T-helper 9 cell (primary cell): ENCODE data around the gene NDUFAF8.
"Not testable (repeated sequence)": the region's sequence is repeated elsewhere in the genome, so short reads cannot be mapped to it uniquely, and the experiment has no call there.

Experiments used
- DNase-seq: peaks from one replicate; pipeline ENCODE4 v3.0.0-alpha.2; 2020

Gene NDUFAF8

DNA sequence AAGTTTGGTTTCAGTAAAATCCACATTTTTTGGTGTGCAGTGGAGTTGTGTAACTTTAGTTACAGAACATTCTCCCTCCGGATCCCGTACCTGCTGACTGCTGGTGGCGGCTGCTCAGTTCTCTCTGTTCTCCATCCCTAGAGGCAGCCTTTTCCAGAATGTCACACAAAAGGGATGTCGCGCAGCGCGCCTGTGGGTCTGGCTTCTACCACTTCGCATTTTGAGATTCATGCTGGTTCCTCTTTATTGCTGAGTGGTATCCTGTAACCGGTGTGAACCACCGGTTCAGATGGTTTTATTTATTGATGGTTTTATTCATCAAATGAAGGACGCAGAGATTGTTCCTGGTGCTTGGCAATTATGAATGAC is 15.4 kb upstream of the NDUFAF8 start:
- no peak for DNase-seq

DNA sequence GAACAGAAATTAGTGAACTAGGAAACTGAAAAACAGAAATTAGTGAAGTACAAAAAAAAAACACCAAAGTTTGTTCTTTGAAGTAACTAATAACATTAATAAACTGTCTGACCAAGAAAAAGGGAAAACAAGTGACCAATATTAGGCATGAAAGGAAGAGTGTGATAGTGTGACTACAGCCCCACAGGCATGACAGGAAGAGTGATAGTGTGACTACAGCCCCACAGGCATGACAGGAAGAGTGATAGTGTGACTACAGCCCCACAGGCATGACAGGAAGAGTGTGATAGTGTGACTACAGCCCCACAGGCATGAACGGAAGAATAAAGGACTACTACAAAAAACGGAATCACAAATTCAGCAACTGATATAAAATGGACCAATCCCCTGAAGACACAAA is 11.5 kb upstream of the NDUFAF8 start:
- DNase-seq, result not testable (repeated sequence)

DNA sequence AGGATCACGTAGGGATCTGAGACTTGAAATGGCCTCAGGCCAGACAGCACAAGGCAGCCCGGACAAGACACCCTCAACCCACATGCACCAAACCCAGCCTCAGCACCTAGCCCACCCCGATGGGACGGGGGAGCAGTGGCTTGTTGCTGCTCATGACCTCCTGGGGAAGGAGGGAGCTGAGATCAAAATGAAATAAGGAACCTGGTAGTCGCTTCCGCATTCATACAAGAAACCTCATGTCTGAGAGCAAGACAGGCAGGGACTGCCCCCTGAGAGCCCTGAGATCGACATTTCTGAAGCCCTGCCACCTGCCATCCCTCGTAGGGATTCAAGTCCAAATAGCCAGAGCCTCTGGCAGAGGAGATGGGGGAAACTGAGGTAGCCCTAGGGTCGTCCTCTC is 10.7 kb upstream of the NDUFAF8 start:
- DNase-seq, result no peak

DNA sequence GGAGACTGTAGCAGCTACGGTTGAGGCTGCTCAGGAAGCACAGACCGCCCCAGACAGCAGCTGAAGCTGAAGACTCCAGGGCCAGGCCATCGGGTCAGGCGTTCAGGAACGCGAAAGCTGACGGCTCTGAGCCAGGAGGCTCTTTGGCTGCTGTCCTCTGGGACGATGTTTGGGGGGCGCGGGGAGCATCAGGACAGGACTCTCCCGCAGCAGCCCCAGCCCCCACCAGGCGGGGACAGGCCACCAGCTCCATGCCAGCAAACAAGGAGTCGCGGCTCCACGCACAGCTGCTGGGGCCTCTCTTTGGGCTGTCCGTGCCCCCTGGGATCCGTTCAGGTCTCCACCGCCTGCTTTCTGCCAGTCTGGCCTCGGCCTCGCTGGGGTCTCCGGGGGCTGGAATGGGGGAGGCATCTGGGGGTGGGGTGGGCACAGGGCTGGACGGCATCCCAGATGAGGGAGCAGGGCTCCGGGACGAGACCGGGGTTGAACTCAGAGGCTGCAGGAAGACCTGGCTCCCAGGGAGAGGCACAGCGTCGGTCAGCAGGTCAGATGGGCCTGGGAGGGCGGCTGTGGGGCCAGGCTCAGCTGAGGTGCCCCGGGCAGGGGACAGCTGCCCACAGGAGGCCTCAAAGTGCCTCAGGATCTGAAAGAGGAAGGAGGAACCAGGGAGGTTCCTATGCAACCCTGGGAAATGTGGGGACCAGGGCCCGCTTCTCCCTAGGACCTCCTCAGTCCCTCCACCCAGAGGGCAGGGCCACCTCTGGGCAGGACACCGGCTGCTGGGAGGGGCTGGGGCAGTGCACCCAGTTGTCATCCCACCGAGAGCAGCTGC is 10.1 kb upstream of the NDUFAF8 start:
- no peak for DNase-seq

DNA sequence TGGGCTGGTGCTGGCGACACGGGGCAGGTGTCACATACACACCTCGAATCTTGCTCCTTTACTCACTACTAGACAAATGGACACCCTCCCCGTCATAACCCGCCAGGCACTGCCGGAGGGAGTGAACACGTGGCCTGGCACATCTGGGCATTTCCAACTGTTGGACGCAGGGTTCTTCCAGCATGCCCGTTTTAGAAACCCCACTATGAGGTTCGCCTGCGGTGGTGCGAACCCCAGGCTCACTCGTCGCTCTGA is 9.5 kb upstream of the NDUFAF8 start:
- DNase-seq, result no peak

DNA sequence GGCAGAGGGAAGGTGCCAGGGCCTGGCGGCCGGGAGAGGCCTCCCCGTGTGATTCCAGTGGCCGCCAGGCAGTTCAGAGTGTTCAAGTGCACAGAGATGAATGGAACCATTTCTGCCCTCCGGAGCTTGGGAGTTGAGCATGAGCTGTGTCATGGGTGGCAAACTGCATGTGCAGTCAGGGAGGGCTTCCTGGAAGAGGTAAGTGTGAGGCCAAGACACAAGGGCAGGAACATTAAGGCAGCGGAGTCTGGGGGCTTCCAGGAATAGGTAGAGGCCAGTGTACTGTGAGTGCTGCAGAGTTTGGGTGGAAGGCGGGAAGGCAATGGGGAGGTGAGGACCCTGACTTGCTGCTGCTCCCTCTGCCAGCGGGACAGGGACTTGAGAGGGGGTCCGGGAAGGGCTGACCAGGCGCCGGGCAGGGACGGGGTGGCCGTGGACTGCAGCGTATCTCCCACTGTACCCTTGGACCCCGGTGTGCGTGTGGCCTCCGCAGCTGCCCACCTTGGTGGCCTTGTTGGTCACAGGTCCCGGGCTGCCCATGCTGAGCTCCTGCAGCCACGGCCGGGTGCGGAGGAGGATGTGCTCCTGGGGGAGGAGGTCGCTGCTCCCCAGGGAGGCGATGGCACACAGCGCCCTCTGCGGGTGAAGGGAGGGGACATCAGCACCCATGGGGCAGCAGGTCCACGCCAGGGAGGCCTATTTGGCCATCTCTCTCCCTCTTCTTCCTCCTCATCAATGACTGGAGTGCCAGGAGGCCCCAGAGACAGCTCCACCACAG is 8.9 kb upstream of the NDUFAF8 start:
- no peak for DNase-seq

DNA sequence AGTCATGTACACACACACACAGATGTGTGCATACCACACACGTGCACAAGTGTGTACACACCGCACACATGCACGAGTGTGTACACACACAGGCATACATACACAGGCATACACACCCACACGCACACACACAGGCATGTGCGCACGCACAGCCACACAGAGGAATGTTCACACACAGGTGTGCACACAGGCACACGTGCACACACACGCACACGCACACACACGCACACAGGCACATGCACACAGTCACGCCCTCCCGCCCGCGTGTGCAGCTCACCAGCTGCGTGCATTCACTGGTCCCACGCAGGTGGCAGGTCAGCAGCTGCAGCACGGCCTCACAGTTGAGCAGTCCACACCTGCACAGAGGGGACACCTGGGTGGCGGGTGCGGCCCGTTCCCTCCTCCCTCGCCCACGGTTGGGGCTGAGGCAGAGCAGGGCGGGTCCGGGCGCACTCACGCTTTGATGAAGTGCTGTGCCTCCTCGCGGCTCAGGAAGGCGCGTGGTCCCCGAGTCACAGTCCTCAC is 7.9 kb upstream of the NDUFAF8 start:
- DNase-seq, result no peak

DNA sequence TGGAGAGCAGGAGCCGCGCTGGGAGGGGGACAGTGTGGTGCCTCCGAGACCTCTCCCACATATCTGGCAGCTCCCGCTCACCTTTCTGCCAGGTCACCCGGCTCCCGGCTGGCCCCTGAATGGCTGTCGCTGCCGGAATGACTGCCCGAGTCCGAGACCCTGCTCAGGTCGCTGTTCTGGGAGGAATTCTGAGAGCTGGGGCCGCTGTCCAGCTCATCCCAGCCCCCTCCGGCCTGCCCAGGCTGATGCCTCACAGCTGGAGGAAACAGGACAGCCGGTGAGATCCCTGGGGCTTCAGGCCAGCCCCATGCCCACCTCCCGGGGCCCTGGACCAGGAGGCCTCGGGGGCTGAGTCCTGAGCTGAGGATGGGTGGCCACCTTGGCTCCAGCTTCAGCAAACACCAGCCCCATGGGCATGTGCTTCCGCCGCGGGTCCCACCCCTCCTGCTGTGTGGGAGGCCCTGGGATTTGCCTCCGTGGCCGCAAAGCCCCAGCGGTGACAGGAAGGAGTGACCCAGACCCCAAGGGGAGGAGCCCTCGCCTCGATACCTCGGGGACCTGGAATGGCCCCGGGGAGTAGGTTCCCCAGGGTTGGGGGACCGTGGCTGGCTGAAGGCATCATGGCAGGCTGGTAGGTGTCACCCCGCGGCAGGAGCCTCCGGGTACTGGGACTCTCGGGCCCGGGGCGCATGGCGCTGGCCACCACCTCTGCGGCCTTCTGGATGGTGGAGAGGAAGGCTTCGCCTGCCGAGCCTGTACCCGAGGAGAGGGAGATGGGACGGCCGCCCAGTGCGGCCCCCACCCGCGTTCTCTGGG is 7.1 kb upstream of the NDUFAF8 start:
- DNase-seq, result no peak

DNA sequence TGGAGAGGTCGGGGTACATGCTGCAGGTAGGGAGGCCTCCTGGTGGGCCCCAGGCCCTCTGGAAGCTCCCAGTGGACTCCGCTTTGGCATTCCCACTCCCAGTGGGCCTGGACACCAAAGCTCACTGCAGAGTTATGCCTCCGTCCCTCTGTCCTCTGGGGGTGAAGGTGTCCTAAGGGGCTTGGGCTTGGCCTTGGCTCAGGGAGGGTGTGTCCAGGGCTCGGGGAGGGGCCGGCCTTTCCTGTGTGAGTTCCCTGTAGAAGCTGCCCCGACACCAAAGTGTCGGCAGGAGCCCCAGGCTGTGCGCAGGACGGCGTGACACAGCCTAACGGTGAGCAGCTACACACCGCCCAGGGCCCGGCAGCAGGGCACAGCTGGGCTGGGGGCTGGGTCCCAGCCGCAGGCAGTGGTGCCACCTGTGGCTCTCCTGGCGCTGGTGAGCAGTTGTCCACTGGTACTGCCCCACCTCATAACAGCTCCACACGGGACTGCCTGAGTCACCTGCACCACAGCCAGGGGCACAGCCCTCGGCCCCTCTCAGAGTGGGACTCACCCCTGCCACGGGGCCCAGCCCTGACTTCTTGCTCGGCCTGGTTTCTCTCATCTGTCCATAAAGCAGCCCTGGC is 6.4 kb upstream of the NDUFAF8 start:
- no peak for DNase-seq

DNA sequence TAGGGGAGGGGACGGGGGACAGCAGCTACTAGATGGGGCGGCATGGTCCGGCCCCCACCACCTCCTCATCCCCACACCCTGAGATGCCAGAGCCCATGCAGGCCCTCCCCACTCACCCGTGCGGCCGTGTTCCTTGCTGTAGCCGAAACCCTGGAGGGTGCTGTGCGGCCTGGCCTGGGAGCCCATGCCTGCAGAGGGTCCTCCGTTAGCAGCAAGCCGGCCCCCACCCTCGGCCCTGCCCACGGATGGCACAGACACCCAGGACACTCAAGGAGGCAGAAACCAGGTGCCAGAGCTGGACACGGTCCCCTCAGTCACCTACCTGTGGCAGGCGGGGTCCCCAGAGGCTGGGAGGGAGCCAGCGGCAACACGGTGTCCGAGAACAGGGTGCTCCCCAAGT is 5.8 kb upstream of the NDUFAF8 start:
- no peak for DNase-seq

DNA sequence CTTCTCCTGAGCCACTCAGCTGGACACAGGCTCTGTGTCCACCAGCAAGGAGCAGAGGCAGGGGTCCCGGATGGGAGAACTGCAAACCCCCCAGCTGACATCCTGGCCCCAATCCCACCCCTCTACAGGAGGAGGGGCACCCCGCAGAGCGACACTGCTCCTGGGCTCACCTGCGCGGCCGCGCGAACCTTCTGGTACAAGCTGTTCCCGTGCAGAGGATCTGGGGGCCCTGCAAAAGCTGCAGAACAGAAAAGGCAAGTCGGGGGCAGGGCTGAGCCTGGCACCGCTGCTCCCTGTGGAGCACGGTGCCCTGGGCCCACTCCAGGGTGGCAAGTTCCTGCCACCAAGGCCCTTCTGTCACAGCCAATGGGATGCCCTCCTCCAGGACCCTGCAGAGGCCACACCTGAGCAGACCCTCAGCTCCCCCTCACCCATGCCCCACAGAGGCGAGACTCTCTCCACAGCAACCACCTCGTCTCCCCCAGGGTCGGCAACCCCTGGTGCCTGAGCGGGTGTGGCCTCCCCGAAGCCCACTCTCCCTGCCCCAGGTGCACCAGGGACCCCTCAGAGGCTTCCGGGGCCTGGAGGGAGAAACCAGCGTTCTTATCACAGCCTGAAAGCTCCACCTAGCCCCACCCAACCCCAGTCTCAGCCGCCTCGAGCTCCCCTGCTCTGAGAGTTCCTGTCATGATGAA is 5.2 kb upstream of the NDUFAF8 start:
- no peak for DNase-seq

DNA sequence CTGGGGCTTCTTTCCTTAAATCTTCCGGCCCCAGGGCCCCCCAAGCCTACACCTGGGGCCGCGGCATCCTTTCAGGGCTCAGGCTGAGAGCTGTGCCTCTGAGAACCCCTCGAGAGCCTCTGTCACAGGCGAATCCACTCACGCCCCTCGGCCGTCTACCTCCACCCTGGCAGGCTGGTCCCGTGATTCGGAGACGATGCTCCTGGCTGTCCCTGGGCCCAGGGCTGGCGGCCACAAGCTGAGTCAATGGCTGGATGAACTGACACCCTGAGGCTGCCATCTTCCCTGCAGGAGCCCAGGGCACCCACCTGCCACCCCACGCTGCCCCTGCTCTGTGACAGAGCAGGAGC is 4.6 kb upstream of the NDUFAF8 start:
- DNase-seq, result no peak

DNA sequence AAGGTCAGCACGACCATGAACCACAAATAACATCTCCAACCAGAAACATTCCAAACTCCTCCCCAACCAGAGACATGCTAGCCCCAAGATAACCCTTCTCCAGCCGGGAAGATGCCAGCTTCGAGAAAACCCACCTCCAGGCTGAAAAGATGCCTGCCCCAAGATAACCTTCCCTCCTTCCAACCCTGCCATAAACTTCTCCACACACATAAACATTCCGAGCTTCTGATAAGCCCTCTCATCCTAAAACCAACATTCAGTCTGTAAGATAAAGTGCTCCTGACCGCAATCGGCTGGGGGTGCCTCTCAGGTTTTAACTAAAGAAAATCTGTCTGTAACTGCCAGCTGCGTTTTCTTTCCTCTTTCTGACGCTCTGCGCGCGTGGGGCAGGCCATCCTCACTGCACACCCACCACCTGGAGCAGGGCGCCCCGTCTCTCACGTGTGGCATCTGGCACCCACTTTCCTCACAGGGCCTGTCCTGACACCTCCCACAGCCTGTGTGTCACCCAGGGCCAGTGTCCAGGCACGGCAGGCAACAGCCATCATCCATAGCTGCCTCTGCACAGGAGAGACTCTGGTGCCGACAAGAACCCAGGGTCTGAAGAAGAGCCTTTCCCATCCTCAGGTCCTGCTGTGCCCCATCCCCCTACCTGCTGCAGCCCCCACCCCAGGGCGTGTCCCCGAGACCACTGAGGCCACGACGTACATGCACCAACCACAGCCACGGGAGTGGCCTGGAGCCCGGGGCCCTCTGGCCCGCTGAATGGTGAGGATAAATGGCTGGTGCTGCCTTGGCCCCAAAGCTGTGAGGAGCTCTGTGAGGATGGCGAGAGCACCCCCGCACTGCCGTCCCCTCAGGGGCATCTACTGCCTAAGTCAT is 3.9 kb upstream of the NDUFAF8 start:
- DNase-seq, result no peak

DNA sequence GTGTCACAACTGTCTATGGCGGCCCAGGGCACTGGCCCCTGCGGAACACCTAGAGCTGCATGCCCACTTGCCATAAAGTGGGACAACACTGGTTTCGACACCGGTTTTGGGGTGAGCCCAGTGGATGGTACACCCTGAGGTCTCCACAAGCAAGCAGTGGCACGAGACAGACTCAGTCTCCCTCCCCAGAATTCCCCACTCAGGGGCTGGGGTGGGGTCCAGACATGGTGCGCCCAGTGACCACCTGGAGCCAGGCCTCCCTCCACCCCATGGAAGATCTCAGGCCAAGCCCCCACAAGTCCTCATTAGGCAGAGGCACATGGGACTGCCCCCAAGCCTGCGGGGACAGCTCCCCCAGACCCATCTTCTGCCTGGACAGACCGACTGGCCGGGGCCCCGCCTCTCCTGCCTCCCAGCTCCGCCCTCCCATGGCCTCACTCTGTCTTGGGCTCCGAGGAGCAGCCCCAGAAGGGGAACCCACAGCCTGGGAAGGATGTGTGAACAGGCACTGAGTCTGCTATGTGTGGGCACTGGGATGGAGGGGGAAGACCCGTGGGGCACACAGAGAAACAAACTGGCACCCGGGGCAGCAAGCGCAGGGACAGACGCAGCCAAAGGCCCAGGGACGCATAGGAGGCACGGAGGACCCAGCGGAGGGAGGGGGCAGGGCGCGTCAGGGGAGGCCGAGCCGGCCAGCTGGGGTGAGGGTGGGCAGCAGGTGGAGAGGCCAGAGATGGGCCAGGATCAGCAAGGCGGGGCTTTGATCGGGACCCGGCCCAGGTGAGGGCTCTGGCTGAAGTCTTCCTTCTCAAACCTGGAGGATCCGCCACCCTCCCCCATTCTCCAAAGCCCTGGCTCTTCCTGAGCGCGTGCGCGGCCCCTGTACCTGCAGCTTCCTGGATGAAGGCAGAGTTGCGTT is 3.0 kb upstream of the NDUFAF8 start:
- DNase-seq, result no peak

DNA sequence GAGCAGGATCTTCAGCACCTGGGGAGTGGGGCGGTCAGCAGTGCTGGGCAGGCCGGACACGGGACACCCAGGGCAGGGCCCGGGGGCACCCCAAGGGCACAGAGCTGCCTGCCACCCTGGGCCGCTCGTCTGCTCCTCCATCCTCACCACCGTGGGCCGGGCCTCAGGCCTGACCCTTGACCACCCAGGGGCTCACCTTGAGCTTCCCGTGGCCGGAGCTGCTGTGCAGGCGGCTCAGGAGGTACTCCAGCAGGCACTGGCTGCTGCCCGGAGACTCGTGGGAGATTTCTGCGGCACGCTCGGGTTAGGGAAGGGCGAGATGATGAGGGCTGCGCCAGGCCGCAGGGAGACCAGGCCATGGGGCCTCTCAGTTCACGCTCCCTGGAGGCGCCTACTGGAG is 2.3 kb upstream of the NDUFAF8 start:
- DNase-seq, result no peak

DNA sequence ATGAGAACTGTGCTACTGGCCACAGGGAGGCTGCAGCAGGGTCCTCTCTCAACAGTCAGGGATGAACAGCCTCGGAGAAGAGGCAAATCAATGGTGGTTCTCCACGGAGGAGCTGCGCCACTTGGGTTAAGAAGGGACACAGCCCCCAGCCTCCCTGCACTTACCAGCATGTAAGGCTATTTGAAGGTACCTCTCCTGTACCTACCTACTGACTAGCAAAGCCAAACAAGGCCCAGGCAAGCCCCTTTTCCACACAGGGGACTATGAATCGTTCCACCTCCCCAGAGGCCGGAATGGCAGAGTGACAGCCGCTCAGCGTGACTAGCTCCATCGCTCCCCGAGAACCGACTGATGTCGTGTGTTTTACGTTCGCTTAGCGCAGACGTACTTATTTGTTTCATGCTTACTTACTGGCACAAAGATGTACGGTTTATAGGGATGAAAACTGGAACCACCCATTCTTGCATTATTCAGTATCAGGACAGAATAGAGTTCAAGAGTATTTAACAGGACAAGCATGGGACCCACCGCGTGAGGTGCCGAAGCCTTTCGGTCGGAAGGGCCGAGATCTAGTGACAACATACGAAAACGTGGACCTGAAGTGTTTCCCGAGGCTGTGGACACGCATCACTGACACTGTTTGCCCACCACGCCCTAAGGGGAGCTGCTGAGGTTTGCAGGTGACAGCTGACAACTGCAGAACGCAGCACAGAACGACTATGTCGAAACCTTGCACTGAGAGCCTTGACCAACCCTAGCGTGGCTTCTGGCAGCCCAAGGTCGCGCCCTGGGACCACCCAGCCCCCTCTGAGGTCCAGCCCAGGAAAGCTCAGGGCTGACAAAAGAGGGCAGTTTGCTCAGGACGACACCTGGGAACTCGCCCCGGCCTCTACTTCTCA is 1.3 kb upstream of the NDUFAF8 start:
- DNase-seq, result no peak

DNA sequence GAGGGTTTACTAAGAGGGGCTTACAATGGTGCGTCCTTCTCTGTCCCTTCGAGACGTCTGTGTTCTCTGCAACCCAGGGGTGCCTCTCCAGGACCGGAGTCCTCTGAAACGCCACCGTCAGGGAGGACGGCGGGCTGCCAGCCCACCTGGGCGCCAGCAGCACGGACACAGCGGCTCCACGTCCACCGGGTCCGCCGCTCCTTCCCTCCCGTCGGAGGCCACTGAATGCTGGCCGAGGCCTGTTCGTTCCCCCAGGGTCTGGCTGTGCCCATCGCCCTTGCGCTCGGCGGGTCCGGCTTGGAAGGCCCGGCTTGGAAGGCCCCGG is 666 bp upstream of the NDUFAF8 start:
- DNase-seq, result no peak

DNA sequence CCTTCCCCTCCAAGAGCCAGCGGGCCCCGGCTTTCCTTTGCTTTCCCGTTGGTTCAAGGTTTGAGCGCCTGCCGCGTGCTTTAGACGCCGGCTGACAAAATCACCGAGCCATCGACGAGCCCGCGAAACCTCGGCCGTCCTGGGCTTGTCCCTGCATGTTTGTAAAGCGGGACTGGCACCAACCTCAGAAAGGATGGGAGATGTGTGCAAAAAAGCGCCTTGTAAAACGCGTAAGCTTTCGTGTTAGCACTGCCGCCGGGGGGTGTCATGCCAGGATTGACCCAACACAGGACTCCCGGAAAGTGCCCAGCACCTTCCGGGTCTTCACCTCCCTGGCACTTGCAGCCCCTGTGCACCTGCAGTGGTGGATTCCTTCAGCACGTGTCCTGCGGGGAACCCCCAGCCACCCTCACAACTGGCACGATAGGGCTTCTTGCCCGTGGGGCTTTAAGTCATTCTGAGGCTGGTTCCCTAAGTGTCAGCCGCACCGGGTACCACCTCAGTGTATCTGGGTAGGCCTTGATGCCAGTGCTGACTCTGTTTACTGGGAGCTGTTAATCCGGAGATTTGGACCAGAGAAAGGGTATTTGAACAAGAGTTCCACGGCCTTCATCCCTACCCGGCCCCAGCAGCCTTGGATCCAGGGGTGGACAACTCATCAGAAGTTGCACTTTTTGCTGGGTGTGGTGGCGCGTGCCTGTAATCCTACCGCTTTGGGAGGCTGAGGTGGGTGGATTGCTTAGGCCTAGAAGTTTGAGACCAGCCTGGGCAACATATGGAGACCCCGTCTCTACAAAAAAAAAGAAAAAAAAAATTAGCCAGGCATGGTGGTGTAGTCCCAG is 817 bp downstream of the NDUFAF8 start:
- DNase-seq, result peak; percentile 13
